NCI-H510A treated with DMSO at 0.1 percent for 48 hours (cell line): ENCODE results near the gene WEE2.
"Not testable (repeated sequence)": the region's sequence is repeated elsewhere in the genome, so short reads cannot be mapped to it uniquely, and the experiment has no call there.

ENCODE experiments used
- DNase-seq: peaks from one replicate; lab custom pipeline; 2025; lab: John Stamatoyannopoulos, UW

Gene WEE2

GRCh38 chr7:141708351-141708750 lies at the start of gene WEE2:
TSS of gene WEE2 (plus strand) at chr7:141708353. CDS start at chr7:141708759, 406 bp downstream.
- no peak for DNase-seq

DNA sequence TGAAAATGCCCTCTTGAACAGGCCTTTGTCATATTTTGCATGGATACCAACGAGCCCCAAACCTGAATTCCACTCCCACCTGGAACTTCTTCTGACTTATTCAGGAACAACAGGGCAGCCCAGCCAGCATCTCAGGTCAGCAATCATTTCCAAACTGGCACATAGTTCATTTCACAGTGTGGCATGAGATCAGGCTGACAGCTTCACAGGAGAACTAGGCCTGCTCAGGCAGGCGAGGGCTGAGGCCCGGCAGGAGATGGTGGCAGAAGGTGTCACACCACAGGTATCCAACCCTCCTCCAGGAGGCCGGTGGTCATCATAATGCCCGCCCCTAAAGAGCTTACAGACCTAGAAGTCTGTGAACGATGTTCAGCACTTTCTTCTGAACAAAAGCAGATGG lies 48.7 kb upstream of the WEE2 start:
- DNase-seq: no peak

DNA sequence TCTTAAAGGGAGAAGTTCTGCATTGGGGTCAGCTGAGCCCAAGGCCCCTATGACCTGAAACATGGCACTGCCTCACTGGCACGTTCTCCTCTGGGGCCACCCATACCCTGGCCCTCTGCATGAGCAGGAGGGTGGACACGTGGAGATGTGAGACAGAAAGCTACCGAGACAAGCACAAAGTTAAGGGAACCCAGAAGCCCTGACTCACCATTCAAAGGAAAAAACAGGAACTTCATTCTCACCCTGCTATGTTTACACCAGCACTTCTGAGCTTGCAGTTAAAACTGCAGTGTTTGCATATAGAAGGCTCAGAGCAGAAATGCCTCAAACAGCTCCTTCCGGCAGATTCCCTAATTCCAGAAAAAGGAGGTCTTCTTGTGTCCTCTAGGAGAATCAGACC lies 47.9 kb upstream of the WEE2 start:
- no peak for DNase-seq

- no peak for DNase-seq
Observed at GRCh38 chr7:141663081-141663849, 44.9 kb upstream of the WEE2 start.

DNA sequence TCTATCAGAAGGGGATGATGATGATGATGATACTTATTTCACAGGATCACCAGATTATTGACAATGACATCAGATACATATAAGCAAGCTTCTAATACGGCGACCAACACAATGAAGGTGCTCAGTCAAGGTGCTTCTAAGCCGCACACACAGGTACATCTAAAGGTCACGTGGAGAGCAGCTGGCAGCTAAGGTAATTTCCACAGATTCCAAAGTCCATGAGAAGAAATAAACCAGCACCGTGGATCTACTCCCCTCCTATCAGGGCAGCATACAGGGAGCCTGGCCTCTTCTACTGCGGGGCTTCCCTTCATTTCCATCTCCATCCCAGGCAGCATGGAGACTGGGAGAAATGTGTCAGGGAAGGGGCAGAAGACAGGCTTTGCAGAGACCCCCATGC lies 43.7 kb upstream of the WEE2 start:
- no peak for DNase-seq

GRCh38 chr7:141665208-141666035 lies 42.7 kb upstream of the WEE2 start:
- DNase-seq: no peak

DNA sequence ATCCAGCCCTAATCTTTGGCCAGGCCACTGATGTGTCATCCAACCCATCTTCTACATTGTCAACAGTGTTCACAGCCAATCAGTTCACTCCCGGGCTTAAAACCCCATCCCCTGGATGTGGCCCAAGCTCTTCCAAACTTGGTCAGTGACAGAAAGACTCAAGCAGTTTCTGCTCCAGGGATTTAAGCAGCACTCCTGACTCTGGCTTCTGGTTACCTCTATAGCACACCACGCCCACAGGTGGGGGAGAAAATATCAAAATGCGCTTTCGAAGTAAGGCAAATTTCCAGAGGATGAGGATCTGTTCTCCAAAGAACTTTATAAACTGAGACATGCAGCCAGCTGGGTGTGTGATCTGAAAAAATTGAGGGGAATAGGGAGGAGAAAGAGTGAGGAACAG lies 42.1 kb upstream of the WEE2 start:
- DNase-seq: no peak

GRCh38 chr7:141668853-141669252 lies 39.3 kb upstream of the WEE2 start:
- no peak for DNase-seq

- DNase-seq: no peak
Observed at GRCh38 chr7:141671705-141672496, 36.3 kb upstream of the WEE2 start.

GRCh38 chr7:141673346-141673745 lies 34.8 kb upstream of the WEE2 start:
- DNase-seq: no peak

DNA sequence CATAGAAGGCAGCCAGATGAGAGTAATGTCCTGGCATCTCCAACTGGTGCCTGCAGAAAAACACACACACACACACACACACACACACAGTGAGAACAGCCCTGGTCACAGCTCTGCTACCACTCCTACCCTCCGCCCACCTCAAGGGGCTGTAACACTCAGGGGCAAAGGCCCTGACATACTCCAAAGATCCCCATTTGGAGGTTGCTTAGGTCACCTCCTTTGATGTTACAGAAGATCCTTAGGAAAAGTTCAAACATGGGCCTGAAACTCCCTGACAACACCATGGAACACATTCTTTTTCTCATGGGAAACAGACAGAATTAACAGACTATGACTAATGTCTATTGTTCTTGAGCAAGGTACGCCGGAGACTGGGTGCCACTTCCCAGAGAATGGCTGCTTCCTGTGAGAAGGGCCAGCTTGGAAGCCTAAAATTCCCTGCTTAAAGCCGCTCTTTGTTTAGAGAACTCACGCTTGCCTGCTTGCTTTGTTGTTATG lies 33.9 kb upstream of the WEE2 start:
- no peak for DNase-seq

GRCh38 chr7:141674702-141675101 lies 33.5 kb upstream of the WEE2 start:
- DNase-seq: no peak

DNA sequence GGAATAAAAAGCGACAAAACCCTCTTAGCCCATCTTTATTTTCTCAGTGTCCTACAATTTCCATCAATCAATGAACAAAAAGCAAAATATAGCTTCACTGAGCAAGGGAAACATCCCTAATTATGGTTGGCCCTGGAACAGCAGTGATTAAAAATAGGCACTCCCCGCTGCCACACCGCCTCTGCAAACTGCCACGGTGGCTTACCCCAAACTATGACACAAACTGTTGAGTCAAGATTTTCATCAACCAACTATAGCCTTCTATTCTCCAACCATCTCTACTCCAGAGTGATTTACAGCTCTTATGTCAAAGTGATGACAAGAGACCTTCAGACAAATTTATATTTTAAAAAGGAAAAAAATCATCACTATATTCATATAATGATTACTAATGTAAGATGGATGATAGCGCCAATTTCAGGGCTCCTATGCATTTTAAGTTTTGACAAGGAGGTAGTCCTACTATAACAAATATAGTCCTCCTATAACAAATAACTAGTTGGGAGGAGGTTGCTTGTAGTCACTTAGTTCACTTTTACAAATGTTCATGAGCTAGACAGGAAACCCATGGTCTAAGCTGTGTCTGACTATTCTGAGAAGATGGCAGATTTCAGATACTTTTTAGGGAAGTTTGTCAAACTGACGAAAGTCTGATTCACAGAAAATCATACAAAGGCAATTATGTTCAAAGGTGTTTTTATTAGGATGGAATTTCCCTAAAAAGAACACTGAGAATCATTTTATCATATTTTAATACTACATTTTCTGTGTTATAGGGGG lies 32.5 kb upstream of the WEE2 start:
- no peak for DNase-seq

GRCh38 chr7:141676618-141677017 lies 31.5 kb upstream of the WEE2 start:
- no peak for DNase-seq

DNA sequence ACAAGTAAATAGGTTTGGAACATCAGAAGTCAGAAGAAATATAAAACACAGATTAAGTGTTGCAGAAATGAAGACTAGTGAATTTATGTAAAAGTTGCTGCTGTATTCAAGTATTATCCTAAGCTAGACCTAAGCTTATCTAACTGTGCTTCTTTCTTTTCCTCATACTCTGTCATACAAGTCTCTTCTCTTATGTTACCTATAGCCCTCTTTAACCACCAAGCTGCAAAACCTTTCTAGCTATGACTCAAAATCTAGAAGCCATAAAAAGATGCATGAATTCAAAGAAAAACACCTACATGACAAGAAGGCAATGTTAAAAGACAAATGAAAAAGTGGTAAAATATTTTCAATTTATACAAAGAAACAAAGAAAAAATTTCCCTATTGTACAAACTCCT lies 29.1 kb upstream of the WEE2 start:
- no peak for DNase-seq

GRCh38 chr7:141685285-141686023 lies 22.7 kb upstream of the WEE2 start:
- no peak for DNase-seq

DNA sequence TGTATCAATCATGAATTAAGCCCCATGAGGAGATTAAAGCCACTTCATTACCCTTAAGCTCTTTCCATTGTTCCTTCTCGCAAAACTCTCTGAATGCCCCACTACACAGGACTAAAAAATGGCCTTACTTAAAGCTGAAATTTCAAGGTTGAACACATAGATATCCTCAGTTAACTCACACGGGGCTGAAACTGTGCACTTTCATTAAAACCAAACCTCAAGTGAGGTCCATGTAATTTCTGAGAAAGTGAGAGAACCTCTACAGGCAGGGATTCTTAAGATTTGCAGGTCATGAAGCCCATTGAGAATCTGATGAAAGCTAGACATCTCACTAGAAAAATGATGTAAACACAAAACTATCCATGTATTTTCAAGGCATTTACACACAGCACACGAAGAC lies 22.1 kb upstream of the WEE2 start:
- no peak for DNase-seq

DNA sequence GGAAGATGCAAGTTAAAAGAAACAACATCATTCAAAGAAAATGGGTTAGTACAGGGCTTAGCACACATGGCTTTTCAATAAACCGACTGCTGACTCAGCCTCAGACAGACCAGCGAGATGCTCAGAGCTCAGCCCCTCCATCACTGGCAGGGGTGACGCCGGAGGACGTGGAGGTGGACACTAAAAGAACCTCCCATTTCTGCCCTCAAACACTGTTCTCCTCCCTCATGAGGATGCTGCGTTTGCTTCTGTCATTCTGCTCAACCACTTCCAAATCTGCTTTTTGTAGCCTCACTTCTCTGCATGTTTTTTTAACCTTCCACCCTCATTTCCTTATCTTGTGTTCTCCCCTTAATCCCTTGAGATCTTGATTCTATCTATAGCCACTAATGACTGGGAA lies 21.5 kb upstream of the WEE2 start:
- DNase-seq: no peak

GRCh38 chr7:141688043-141688442 lies 20.1 kb upstream of the WEE2 start:
- DNase-seq: no peak

DNA sequence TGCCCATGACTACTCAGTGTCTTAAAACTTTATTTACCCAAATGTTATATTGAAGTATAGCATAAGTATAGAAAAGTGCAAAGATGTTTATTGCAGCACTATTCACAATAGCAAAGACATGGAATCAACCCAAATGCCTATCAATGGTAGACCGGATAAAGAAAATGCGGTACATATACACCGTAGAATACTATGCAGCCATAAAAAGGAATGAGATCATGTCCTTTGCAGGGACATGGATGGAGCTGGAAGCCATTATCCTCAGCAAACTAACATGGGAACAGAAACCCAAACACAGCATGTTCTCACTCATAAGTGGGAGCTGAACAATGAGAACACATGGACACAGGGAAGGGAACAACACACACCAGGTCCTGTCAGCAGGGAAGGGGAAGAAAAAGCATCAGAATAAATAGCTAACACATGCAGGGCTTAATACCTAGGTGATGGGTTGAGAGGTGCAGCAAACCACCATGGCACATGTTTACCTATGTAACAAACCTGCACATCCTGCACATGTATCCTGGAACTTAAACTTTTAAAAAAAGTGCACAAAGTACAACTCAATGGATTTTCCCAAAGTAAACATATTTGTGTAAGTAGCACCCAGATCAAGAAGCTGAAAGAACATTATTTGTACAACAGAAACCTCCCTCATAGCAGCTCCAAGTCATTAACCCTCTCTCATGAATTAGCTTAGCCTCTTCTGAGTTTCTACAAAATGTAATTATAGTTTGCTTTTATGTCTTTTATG lies 18.9 kb upstream of the WEE2 start:
- DNase-seq: not testable (repeated sequence)
